ENCODE results near the gene COX4I1. TPM values are rescaled to one million over a fixed set of nuclear protein-coding genes. Genes with fewer than 3 reads are reported as not detected.

COX4I1 gene
- total and polyA plus RNA-seq, 10 of the 15 experiments (the other 5 are each of a cell fraction or from before 2014, with no cell fraction given), result 480 to 1,889 (median 872) TPM

DNA sequence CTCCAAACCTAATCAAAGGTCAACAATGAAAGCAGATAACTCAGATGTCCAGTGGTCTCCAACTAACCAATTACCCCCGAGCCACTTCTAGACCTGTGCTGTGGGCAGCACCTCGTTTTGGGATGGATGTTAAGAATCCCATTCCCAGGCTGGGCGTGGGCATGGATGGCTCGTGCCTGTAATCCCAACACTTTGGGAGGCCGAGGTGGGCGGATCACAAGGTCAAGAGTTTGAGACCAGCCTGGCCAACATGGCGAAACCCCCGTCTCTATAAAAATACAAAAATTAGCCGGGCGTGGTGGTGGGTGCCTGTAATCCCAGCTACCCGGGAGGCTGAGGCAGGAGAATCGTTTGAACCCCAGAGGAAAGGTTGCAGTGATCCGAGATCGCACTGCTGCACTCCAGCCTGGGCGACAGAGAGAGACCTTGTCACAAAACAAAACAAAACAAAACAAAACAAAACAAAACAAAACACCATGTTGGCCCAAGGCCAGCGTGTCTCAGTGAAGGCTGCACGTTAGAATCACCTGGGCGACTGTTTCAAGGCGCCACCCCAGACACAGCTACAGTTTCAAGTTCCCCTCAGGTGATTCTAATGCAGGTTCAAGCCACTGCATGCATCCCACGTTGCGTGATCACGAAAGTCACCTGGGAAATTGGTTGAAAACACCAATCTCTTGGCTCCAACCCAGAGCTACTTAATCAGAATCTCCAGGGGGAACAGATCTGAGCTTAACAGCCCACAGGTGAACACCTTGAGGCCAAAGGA lies 21.3 kb downstream of the COX4I1 start:
- CTCF ChIA-PET, result interaction anchor here (0.6 to 9.6 kb wide), 51 partner anchors 8 to 698 kb away, joined by 3 to 345 read pairs (median 4); partner anchors contain the start of gene IRF8
- in situ Hi-C loops (cut with MboI) (loop anchor here (5.0 to 25.0 kb wide), 5 partner anchors 82 to 702 kb away; no protein-coding TSS in a partner anchor), intact Hi-C loops (cut with micrococcal nuclease; ENCODE audit: unreplicated experiment) (loop anchor here (1.0 to 2.0 kb wide), 5 partner anchors 74 to 697 kb away; no protein-coding TSS in a partner anchor)
- H3K27ac ChIP-seq (ENCODE audit: control insufficient read depth, insufficient read depth), result no peak overlapping the region
- SMC1A ChIA-PET (ENCODE audit: uncharacterized antibody, unreplicated experiment), result interaction anchor here (0.6 to 8.3 kb wide), 36 partner anchors 8 to 699 kb away, joined by 3 to 229 read pairs (median 4); partner anchors contain the start of gene IRF8
- no peaks in the 10 kb centered on the region for H3K9me3 ChIP-seq (replicated peaks; ENCODE audit: control insufficient read depth, insufficient read depth, low read length)
- peaks cover 18% of the 10 kb centered on the region for H3K4me1 ChIP-seq (ENCODE audit: control insufficient read depth, insufficient read depth, low read length)
- ATAC-seq, result no peak; the same call in 2 of the 3 replicates
- RAD21 ChIA-PET (ENCODE audit: unreplicated experiment), result interaction anchor here (0.6 to 9.6 kb wide), 34 partner anchors 11 to 697 kb away, joined by 3 to 211 read pairs (median 5); partner anchors contain the start of gene IRF8
- no peak for DNase-seq (ENCODE audit: low read depth, low spot score)
- BruUV-seq (replicated peaks), result no TSS peak
- WGBS (ENCODE audit: insufficient coverage, insufficient replicate concordance, low lambda C conversion rate, missing lambda C conversion rate), result 36% methylated on average over 22 of the region's 22 CpGs
- H3K9ac ChIP-seq (ENCODE audit: control insufficient read depth, insufficient read depth, low read length), result no peak overlapping the region
- H4K20me1 ChIP-seq (ENCODE audit: control insufficient read depth, insufficient read depth), result no peaks in the 10 kb centered on the region
- peak overlapping the region; percentile 35; the same call in 1 of the 2 replicates for H3K4me2 ChIP-seq (ENCODE audit: control insufficient read depth, insufficient read depth)
- H3K79me2 ChIP-seq (ENCODE audit: control insufficient read depth, insufficient read depth, low read length), result no peaks in the 10 kb centered on the region
- peak overlapping the region; percentile 9; the same call in 1 of the 2 replicates for H2AFZ ChIP-seq (ENCODE audit: control insufficient read depth, low read depth, low read length)
- POLR2A ChIA-PET, result interaction anchor here (0.6 to 1.7 kb wide), 5 partner anchors 80 to 196 kb away, joined by 3 to 5 read pairs (median 4); no protein-coding TSS in a partner anchor
- H3K4me3 ChIP-seq, result no peak overlapping the region
- no peak for TF ChIP-seq MYB (IDR thresholded peaks at IDR 0.05; ENCODE audit: borderline replicate concordance, low read depth, low read length)
- TF ChIP-seq, protein P1, sequence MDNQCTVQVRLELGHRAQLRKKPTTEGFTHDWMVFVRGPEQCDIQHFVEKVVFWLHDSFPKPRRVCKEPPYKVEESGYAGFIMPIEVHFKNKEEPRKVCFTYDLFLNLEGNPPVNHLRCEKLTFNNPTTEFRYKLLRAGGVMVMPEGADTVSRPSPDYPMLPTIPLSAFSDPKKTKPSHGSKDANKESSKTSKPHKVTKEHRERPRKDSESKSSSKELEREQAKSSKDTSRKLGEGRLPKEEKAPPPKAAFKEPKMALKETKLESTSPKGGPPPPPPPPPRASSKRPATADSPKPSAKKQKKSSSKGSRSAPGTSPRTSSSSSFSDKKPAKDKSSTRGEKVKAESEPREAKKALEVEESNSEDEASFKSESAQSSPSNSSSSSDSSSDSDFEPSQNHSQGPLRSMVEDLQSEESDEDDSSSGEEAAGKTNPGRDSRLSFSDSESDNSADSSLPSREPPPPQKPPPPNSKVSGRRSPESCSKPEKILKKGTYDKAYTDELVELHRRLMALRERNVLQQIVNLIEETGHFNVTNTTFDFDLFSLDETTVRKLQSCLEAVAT (IDR thresholded peaks at IDR 0.05), result peak; percentile 37; the same call in 1 of the 2 replicates
- no peak for TF ChIP-seq ATF7 (IDR thresholded peaks at IDR 0.05; ENCODE audit: low read depth)
- TF ChIP-seq ZSCAN29 (IDR thresholded peaks at IDR 0.05), result peak; percentile 41; the same call in 1 of the 2 replicates
- TF ChIP-seq, protein P2, sequence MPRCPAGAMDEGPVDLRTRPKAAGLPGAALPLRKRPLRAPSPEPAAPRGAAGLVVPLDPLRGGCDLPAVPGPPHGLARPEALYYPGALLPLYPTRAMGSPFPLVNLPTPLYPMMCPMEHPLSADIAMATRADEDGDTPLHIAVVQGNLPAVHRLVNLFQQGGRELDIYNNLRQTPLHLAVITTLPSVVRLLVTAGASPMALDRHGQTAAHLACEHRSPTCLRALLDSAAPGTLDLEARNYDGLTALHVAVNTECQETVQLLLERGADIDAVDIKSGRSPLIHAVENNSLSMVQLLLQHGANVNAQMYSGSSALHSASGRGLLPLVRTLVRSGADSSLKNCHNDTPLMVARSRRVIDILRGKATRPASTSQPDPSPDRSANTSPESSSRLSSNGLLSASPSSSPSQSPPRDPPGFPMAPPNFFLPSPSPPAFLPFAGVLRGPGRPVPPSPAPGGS (IDR thresholded peaks at IDR 0.05; ENCODE audit: borderline replicate concordance, insufficient read depth, low read depth, low read length, poor library complexity, severe bottlenecking), result no peak
- TF ChIP-seq, protein P3, sequence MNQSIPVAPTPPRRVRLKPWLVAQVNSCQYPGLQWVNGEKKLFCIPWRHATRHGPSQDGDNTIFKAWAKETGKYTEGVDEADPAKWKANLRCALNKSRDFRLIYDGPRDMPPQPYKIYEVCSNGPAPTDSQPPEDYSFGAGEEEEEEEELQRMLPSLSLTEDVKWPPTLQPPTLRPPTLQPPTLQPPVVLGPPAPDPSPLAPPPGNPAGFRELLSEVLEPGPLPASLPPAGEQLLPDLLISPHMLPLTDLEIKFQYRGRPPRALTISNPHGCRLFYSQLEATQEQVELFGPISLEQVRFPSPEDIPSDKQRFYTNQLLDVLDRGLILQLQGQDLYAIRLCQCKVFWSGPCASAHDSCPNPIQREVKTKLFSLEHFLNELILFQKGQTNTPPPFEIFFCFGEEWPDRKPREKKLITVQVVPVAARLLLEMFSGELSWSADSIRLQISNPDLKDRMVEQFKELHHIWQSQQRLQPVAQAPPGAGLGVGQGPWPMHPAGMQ (IDR thresholded peaks at IDR 0.05; ENCODE audit: borderline replicate concordance), result no peak
- peak; percentile 35; the same call in 1 of the 2 replicates for TF ChIP-seq SMARCA5 (IDR thresholded peaks at IDR 0.05)
- H3K27me3 ChIP-seq (replicated peaks in 1 of 2; ENCODE audit: control insufficient read depth in 2 of 2, insufficient read depth in 2 of 2, low read length in 1 of 2), result no peaks in the 10 kb centered on the region
- no peak for FAIRE-seq
- H3K36me3 ChIP-seq (ENCODE audit: control insufficient read depth in 2 of 2, insufficient read depth in 2 of 2, low read length in 1 of 2), result no peaks in the 10 kb centered on the region

Measured in GM12878 (cell line).